ENCODE data around the gene SLC22A3. TPM values are rescaled to one million over a fixed set of nuclear protein-coding genes. Genes with fewer than 3 reads are reported as not detected.

SLC22A3 gene
- total RNA-seq, 1 experiment from 2014 or later = not detected

DNA sequence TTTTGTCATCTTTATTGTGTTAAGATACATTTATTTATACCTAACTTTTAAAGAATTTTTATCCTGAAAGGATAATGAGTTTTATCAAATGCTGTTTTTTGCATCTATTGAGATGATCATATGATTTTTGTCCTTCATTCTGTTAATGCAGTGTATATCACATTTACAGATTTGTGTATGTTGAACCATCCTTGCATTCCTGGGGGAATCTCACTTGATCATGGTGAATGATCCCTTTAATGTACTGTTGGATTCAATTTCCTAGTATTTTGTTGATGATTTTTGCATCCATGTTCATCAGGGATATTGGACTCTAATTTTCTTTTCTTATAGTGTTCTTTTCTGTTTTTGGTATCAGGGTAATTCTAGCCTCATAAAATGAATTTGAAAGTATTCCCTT is 38.5 kb upstream of the SLC22A3 start:
- H3K9me3 ChIP-seq (ENCODE audit: low read length) = peaks cover 22% of the 10 kb centered on the region

DNA sequence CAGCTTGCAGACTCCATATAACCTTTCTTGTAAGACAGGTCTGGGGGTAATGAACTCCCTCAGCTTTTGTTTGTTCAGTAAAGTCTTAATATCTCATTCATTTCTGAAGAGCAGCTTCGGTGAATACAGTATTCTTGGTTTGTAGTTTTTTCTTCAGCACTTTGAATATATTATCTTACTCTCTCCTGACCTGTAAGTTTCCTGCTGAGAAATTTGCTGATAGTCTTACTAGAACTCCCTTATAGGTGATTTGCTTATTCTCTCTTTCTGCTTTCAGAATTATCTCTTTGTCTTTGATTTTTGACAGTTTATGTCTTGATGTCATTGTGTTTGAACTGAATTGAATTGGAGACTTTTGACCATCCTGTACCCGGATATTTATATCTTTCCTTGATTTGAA is 35.3 kb upstream of the SLC22A3 start:
- Histone ChIP-seq H3K9ac (ENCODE audit: low read length) (no peak overlapping the region), H3K4me1 (ENCODE audit: low read length) (no peaks in the 10 kb centered on the region), H4K20me1 (ENCODE audit: insufficient read depth, low read depth, low read length) (no peaks in the 10 kb centered on the region), H3K4me3 (ENCODE audit: low read length) (no peak overlapping the region), H3K9me3 (ENCODE audit: low read length) (peaks cover 22% of the 10 kb centered on the region), H3K79me2 (ENCODE audit: low read length) (no peaks in the 10 kb centered on the region), H3K27ac (ENCODE audit: low read length) (no peak overlapping the region), H3K9me2 (replicated peaks; ENCODE audit: insufficient read depth, low read length) (no peaks in the 10 kb centered on the region), H3K4me2 (ENCODE audit: low read depth, low read length, poor library complexity, severe bottlenecking) (no peak overlapping the region), H3K36me3 (ENCODE audit: insufficient read depth, low read length) (no peaks in the 10 kb centered on the region), H2AFZ (ENCODE audit: low read length) (no peak overlapping the region), H3K27me3 (ENCODE audit: low read length) (0 out of 2 replicates have a peak, but pooled peaks cover 2% of the 10 kb centered on the region)
- no peak for DNase-seq

More for the DNA sequence above, 38.5 kb upstream of the SLC22A3 start:
- Histone ChIP-seq H3K27me3 (ENCODE audit: low read length) (0 out of 2 replicates have a peak, but pooled peaks cover 2% of the 10 kb centered on the region), H2AFZ (ENCODE audit: low read length) (no peak overlapping the region), H3K4me3 (ENCODE audit: low read length) (no peak overlapping the region), H3K9me2 (replicated peaks; ENCODE audit: insufficient read depth, low read length) (no peaks in the 10 kb centered on the region), H3K4me1 (ENCODE audit: low read length) (no peaks in the 10 kb centered on the region), H3K27ac (ENCODE audit: low read length) (no peak overlapping the region), H4K20me1 (ENCODE audit: insufficient read depth, low read depth, low read length) (no peaks in the 10 kb centered on the region), H3K79me2 (ENCODE audit: low read length) (no peaks in the 10 kb centered on the region), H3K36me3 (ENCODE audit: insufficient read depth, low read length) (no peaks in the 10 kb centered on the region), H3K4me2 (ENCODE audit: low read depth, low read length, poor library complexity, severe bottlenecking) (no peak overlapping the region), H3K9ac (ENCODE audit: low read length) (no peak overlapping the region)
- no peak for DNase-seq

DNA sequence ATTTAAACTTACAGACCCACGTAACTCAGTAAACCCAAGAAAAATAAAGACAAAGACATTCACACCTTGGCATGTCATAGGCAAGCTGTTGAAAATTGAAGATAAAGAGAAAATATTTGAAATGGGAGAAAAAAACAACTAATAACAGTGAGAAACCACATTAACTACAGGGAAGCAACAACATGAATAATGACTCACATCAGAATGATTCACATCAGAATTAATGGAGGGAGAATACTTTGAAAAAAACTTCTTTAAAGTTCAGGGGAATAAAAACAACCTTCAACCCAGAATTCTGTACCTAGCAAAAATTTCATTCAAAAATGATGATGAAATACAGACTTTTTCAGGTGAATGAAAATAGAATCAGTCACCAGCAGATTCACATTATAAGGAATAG is 32.9 kb upstream of the SLC22A3 start:
- Histone ChIP-seq H3K9ac (ENCODE audit: low read length) (no peak overlapping the region), H2AFZ (ENCODE audit: low read length) (no peak overlapping the region), H3K9me2 (replicated peaks; ENCODE audit: insufficient read depth, low read length) (no peaks in the 10 kb centered on the region), H3K79me2 (ENCODE audit: low read length) (no peaks in the 10 kb centered on the region), H3K4me1 (ENCODE audit: low read length) (no peaks in the 10 kb centered on the region), H4K20me1 (ENCODE audit: insufficient read depth, low read depth, low read length) (no peaks in the 10 kb centered on the region), H3K4me3 (ENCODE audit: low read length) (no peak overlapping the region), H3K27ac (ENCODE audit: low read length) (no peak overlapping the region), H3K27me3 (ENCODE audit: low read length) (no peaks in the 10 kb centered on the region), H3K9me3 (ENCODE audit: low read length) (peaks cover 12% of the 10 kb centered on the region), H3K36me3 (ENCODE audit: insufficient read depth, low read length) (no peaks in the 10 kb centered on the region), H3K4me2 (ENCODE audit: low read depth, low read length, poor library complexity, severe bottlenecking) (no peak overlapping the region)
- DNase-seq = no peak

DNA sequence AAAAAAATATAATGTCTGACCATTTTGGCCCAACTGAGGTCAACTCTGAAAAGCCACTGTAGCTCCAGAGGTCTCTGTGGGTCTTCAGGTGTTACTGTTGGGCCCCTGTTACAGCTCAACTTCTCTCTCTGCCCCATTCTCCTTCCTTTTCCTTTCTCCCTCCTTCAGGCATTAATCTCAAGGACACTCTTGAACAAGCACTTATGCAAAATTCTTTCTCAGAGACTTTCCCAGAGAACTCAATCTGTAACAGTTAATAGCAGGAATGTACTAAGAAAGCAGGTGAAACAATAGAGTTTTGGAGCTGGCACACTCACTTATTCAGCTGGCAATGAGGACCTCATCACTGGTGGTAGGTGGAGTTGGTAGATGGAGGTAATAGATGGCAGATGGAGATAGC is 31.9 kb upstream of the SLC22A3 start:
- no peaks in the 10 kb centered on the region for H3K27me3 ChIP-seq (ENCODE audit: low read length)
- H3K9ac ChIP-seq (ENCODE audit: low read length) = no peak overlapping the region
- H3K36me3 ChIP-seq (ENCODE audit: insufficient read depth, low read length) = no peaks in the 10 kb centered on the region
- H2AFZ ChIP-seq (ENCODE audit: low read length) = no peak overlapping the region
- H3K79me2 ChIP-seq (ENCODE audit: low read length) = no peaks in the 10 kb centered on the region
- no peak overlapping the region for H3K4me2 ChIP-seq (ENCODE audit: low read depth, low read length, poor library complexity, severe bottlenecking)
- no peaks in the 10 kb centered on the region for H3K9me2 ChIP-seq (replicated peaks; ENCODE audit: insufficient read depth, low read length)
- H3K4me3 ChIP-seq (ENCODE audit: low read length) = no peak overlapping the region
- no peak overlapping the region for H3K27ac ChIP-seq (ENCODE audit: low read length)
- H3K9me3 ChIP-seq (ENCODE audit: low read length) = peaks cover 12% of the 10 kb centered on the region
- H3K4me1 ChIP-seq (ENCODE audit: low read length) = no peaks in the 10 kb centered on the region
- no peak for DNase-seq
- H4K20me1 ChIP-seq (ENCODE audit: insufficient read depth, low read depth, low read length) = no peaks in the 10 kb centered on the region

DNA sequence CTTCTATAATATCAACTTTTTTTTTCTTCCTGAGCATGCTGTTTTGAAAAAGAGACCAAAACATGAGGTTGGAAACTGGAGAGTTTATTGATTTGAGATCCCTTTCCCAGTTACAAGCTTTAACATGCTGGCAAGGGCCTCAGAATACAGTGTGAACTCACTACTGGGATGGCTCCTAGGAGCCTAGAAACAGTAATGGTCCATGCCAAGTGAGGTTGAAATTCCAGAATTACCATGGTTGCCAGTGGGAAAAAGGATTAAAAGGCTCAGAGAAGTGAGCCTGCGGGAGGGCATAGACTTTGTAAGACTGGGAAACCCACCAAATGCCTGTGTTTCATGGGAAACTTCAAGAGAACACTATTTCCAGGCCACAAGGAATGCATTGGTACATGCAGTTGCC is 28.9 kb upstream of the SLC22A3 start:
- Histone ChIP-seq H4K20me1 (ENCODE audit: insufficient read depth, low read depth, low read length) (no peaks in the 10 kb centered on the region), H3K79me2 (ENCODE audit: low read length) (no peaks in the 10 kb centered on the region), H3K36me3 (ENCODE audit: insufficient read depth, low read length) (no peaks in the 10 kb centered on the region), H3K4me3 (ENCODE audit: low read length) (no peak overlapping the region), H3K4me2 (ENCODE audit: low read depth, low read length, poor library complexity, severe bottlenecking) (no peak overlapping the region), H3K9ac (ENCODE audit: low read length) (no peak overlapping the region), H3K9me2 (replicated peaks; ENCODE audit: insufficient read depth, low read length) (no peaks in the 10 kb centered on the region), H3K9me3 (ENCODE audit: low read length) (no peaks in the 10 kb centered on the region), H3K27ac (ENCODE audit: low read length) (no peak overlapping the region), H3K4me1 (ENCODE audit: low read length) (no peaks in the 10 kb centered on the region), H2AFZ (ENCODE audit: low read length) (no peak overlapping the region), H3K27me3 (ENCODE audit: low read length) (no peaks in the 10 kb centered on the region)
- no peak for DNase-seq

DNA sequence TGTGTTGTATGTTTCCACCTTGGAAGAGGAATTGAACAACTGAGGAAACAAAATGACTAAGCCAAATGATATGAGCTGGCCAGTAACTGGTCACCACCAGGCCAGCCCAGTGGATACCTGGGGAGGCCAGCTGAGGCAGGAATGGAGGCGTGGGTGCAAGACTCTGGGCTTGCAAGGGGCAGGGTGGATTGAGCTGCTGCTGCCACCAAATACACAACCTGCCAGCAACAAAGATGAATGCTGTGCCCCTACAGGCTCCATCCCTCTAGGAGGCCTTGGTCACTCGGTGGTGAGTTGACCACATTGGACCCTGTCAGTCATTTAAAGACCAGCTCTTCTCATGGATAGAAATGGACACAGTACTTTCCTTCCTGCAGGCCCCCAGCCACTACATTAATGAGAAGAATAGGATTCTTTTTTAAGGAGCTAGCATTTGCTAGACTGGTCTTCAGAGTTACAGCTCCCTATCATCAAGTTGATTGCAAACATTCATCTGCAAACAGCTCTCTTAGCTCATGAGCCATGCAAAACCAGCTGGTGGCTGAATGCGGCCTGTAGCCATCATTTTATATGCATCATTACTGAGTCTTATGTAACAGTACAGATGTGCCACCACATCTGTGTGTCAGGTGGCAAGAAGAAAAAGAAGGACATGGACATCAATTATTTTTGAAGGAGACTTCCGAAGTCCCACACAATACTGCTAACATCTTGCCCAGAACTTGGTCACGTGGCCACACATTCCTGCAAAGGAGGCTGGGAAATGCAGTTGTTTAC is 26.3 kb upstream of the SLC22A3 start:
- Histone ChIP-seq H3K36me3 (ENCODE audit: insufficient read depth, low read length) (no peaks in the 10 kb centered on the region), H3K27me3 (ENCODE audit: low read length) (no peaks in the 10 kb centered on the region), H3K9me2 (replicated peaks; ENCODE audit: insufficient read depth, low read length) (no peaks in the 10 kb centered on the region), H3K9ac (ENCODE audit: low read length) (no peak overlapping the region), H2AFZ (ENCODE audit: low read length) (no peak overlapping the region), H3K4me1 (ENCODE audit: low read length) (no peaks in the 10 kb centered on the region), H4K20me1 (ENCODE audit: insufficient read depth, low read depth, low read length) (no peaks in the 10 kb centered on the region), H3K4me2 (ENCODE audit: low read depth, low read length, poor library complexity, severe bottlenecking) (no peak overlapping the region), H3K27ac (ENCODE audit: low read length) (no peak overlapping the region), H3K79me2 (ENCODE audit: low read length) (no peaks in the 10 kb centered on the region), H3K4me3 (ENCODE audit: low read length) (no peak overlapping the region), H3K9me3 (ENCODE audit: low read length) (no peaks in the 10 kb centered on the region)
- DNase-seq = no peak

DNA sequence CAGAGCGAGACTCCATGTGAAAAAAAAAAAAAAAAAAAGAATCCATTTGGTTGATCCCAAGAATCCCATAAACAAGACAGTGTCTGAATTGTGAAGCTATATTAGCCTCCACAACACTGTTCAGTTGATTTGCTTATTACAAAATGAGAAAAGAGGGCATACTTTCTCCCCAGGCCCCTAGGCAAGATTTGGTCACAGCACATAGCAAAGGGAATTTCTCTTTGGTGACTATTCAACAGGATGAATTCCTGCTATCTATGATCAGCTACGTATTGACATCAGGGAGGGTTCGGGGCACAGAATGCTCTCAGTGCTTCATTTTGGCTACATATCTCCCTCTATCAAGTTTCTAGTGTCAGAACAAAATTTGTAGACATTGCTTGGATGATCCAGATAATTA is 20.2 kb upstream of the SLC22A3 start:
- no peaks in the 10 kb centered on the region for H3K9me2 ChIP-seq (replicated peaks; ENCODE audit: insufficient read depth, low read length)
- H3K4me2 ChIP-seq (ENCODE audit: low read depth, low read length, poor library complexity, severe bottlenecking) = no peak overlapping the region

DNA sequence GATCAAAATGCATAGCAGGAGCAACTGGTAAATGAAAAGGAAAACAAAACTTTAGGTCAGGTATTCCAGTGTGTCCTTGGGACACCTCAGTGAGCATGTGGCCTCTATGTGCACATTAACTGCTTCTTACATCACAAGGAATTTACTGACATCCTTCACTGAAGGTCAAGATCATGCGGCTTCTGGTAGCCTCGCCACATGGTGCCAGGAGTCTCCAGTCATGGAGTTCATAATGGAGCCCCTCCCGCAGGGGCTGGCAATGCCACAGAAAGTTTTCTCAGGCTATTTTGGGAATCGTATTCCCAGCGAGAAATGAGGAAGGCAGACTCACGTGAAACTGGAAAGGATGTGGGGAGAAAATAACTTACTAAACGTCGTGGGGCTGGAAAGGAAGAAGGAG is 19.7 kb upstream of the SLC22A3 start:
- H3K27me3 ChIP-seq (ENCODE audit: low read length) = no peaks in the 10 kb centered on the region
- H3K4me1 ChIP-seq (ENCODE audit: low read length) = no peaks in the 10 kb centered on the region

More for the DNA sequence above, 20.2 kb upstream of the SLC22A3 start:
- Histone ChIP-seq H2AFZ (ENCODE audit: low read length) (no peak overlapping the region), H3K4me3 (ENCODE audit: low read length) (no peak overlapping the region), H3K4me1 (ENCODE audit: low read length) (no peaks in the 10 kb centered on the region), H4K20me1 (ENCODE audit: insufficient read depth, low read depth, low read length) (no peaks in the 10 kb centered on the region), H3K27me3 (ENCODE audit: low read length) (no peaks in the 10 kb centered on the region), H3K9ac (ENCODE audit: low read length) (no peak overlapping the region), H3K9me3 (ENCODE audit: low read length) (no peaks in the 10 kb centered on the region), H3K36me3 (ENCODE audit: insufficient read depth, low read length) (no peaks in the 10 kb centered on the region), H3K79me2 (ENCODE audit: low read length) (no peaks in the 10 kb centered on the region), H3K27ac (ENCODE audit: low read length) (no peak overlapping the region)
- no peak for DNase-seq

More for the DNA sequence above, 19.7 kb upstream of the SLC22A3 start:
- Histone ChIP-seq H3K9me2 (replicated peaks; ENCODE audit: insufficient read depth, low read length) (no peaks in the 10 kb centered on the region), H3K9ac (ENCODE audit: low read length) (no peak overlapping the region), H2AFZ (ENCODE audit: low read length) (no peak overlapping the region), H3K36me3 (ENCODE audit: insufficient read depth, low read length) (no peaks in the 10 kb centered on the region), H3K27ac (ENCODE audit: low read length) (no peak overlapping the region), H3K79me2 (ENCODE audit: low read length) (no peaks in the 10 kb centered on the region), H3K4me3 (ENCODE audit: low read length) (no peak overlapping the region), H4K20me1 (ENCODE audit: insufficient read depth, low read depth, low read length) (no peaks in the 10 kb centered on the region), H3K4me2 (ENCODE audit: low read depth, low read length, poor library complexity, severe bottlenecking) (no peak overlapping the region), H3K9me3 (ENCODE audit: low read length) (no peaks in the 10 kb centered on the region)
- no peak for DNase-seq

Measured in Karpas-422 (cell line).